Smooth muscle cell (in vitro differentiated cells): ENCODE measurements around the gene WWOX. TPM values are rescaled to one million over a fixed set of nuclear protein-coding genes. Genes with fewer than 3 reads are reported as not detected.
"Not testable (repeated sequence)": the region's sequence is repeated elsewhere in the genome, so short reads cannot be mapped to it uniquely, and the experiment has no call there.

ENCODE experiments used
- DNase-seq: peaks from one replicate; lab custom pipeline; 2025; ENCODE audit not compliant: unreplicated experiment; lab: John Stamatoyannopoulos, UW
- H2AFZ ChIP-seq: fragments of 200-600 bp; sonication (generic); 2 replicates; pipeline ENCODE4 v1.6.0; 2016; ENCODE audit warnings: antibody characterized with exemption, low read depth, mild to moderate bottlenecking
- H3F3A ChIP-seq: fragments of 200-600 bp; sonication (generic); 2 replicates; pipeline ENCODE4 v1.6.0; 2017; ENCODE audit warnings: antibody characterized with exemption, low read depth
- H3K27ac ChIP-seq: fragments of 200-600 bp; sonication (generic); 2 replicates; pipeline ENCODE4 v1.5.1; 2016; ENCODE audit warnings: low read depth, mild to moderate bottlenecking
- H3K27me3 ChIP-seq: fragments of 200-600 bp; sonication (generic); 2 replicates; pipeline ENCODE4 v1.6.1; 2016; ENCODE audit warnings: low read depth, mild to moderate bottlenecking
- H3K36me3 ChIP-seq: fragments of 200-600 bp; sonication (generic); 2 replicates; pipeline ENCODE4 v1.5.1; 2016; ENCODE audit warnings: low read depth
- H3K4me1 ChIP-seq: fragments of 200-600 bp; sonication (generic); 2 replicates; pipeline ENCODE4 v1.5.1; 2016; ENCODE audit warnings: low read depth
- H3K4me2 ChIP-seq: fragments of 200-600 bp; sonication (generic); 2 replicates; pipeline ENCODE4 v1.6.0; 2016; ENCODE audit warnings: mild to moderate bottlenecking
- H3K4me3 ChIP-seq: fragments of 200-600 bp; sonication (generic); 2 replicates; pipeline ENCODE4 v1.5.1; 2016; ENCODE audit warnings: mild to moderate bottlenecking
- H3K79me2 ChIP-seq: fragments of 200-600 bp; sonication (generic); 2 replicates; pipeline ENCODE4 v1.6.0; 2016; ENCODE audit warnings: low read depth, mild to moderate bottlenecking
- H3K9ac ChIP-seq: fragments of 200-600 bp; sonication (generic); 2 replicates; pipeline ENCODE4 v1.6.0; 2016; ENCODE audit warnings: low read depth
- H3K9me3 ChIP-seq: fragments of 200-600 bp; sonication (generic); replicated peaks from 2 replicates; pipeline ENCODE4 v1.5.1; 2016; ENCODE audit warnings: low read depth
- H4K20me1 ChIP-seq: fragments of 200-600 bp; sonication (generic); 2 replicates; pipeline ENCODE4 v1.6.0; 2016; ENCODE audit warnings: low read depth
- CTCF ChIP-seq: fragments of 200-600 bp; sonication (generic); IDR thresholded peaks from 2 replicates; pipeline ENCODE4 v1.5.1; 2017; ENCODE audit warnings: borderline replicate concordance, mild to moderate bottlenecking, antibody characterized with exemption; ENCODE audit not compliant: insufficient read depth, poor library complexity, severe bottlenecking
- WGBS: methylation state at CpG from one replicate; pipeline ENCODE4 v1.1.7; 2016; ENCODE audit warnings: low lambda C conversion rate; 5-methylcytosine and 5-hydroxymethylcytosine counted together
- polyA plus RNA-seq: library from polyadenylated mRNA; unstranded; fragments of >200 nt; fragmentation: Nextera tagmentation; extraction: Ambion mirVana; gene quantifications from 2 replicates; pipeline ENCODE4 v1.2.1, GENCODE V29; 2016
- total RNA-seq: library from RNA; depleted of rRNA; stranded (reverse); fragments of >200 nt; gene quantifications from 2 replicates; pipeline ENCODE4 v1.2.3, GENCODE V29; 2014

The WWOX gene
- total and polyA plus RNA-seq, 2 experiments from 2014 or later = 7.5 to 14.0 TPM

GRCh38 chr16:79051313-79051712 is 951.9 kb downstream of the WWOX start:
- Histone ChIP-seq H3K4me2 (no peak overlapping the region), H2AFZ (no peak overlapping the region), H3K79me2 (no peaks in the 10 kb centered on the region), H3K36me3 (no peaks in the 10 kb centered on the region), H3K27me3 (peaks cover 29% of the 10 kb centered on the region), H3F3A (no peaks in the 10 kb centered on the region), H3K27ac (no peak overlapping the region), H4K20me1 (no peaks in the 10 kb centered on the region), H3K4me3 (no peak overlapping the region), H3K9ac (no peak overlapping the region), H3K4me1 (peaks cover 5% of the 10 kb centered on the region), H3K9me3 (no peaks in the 10 kb centered on the region)
- WGBS = 94% methylated on average over 4 of the region's 4 CpGs
- no peak for DNase-seq
- no peak for TF ChIP-seq CTCF

- not testable (repeated sequence) for H3K27ac ChIP-seq, H2AFZ ChIP-seq, H3K9ac ChIP-seq, H3K4me3 ChIP-seq, DNase-seq, H3K79me2 ChIP-seq, H3F3A ChIP-seq, H3K36me3 ChIP-seq, H4K20me1 ChIP-seq, H3K4me2 ChIP-seq, H3K9me3 ChIP-seq, H3K4me1 ChIP-seq
- peaks cover 29% of the 10 kb centered on the region for H3K27me3 ChIP-seq
- 96% methylated on average over 4 of the region's 4 CpGs for WGBS
Measured at GRCh38 chr16:79052198-79052597, 952.7 kb downstream of the WWOX start.

- H2AFZ ChIP-seq = no peak overlapping the region
- H3K4me2 ChIP-seq = no peak overlapping the region
- no peak overlapping the region for H3K4me3 ChIP-seq
- no peak for TF ChIP-seq CTCF
- DNase-seq = no peak
- WGBS = 47% methylated on average over 4 of the region's 4 CpGs
- no peak overlapping the region for H3K9ac ChIP-seq
- H3F3A ChIP-seq = no peaks in the 10 kb centered on the region
- H3K36me3 ChIP-seq = no peaks in the 10 kb centered on the region
- no peaks in the 10 kb centered on the region for H4K20me1 ChIP-seq
- H3K27me3 ChIP-seq = peaks cover 42% of the 10 kb centered on the region
- H3K79me2 ChIP-seq = no peaks in the 10 kb centered on the region
- H3K27ac ChIP-seq = no peak overlapping the region
- peaks cover 5% of the 10 kb centered on the region for H3K4me1 ChIP-seq
- H3K9me3 ChIP-seq = no peaks in the 10 kb centered on the region
Measured at GRCh38 chr16:79053577-79053976, 954.1 kb downstream of the WWOX start.

GRCh38 chr16:79054211-79054984 is 954.9 kb downstream of the WWOX start:
- WGBS = 60% methylated on average over 13 of the region's 13 CpGs
- H3K27me3 ChIP-seq = peaks cover 50% of the 10 kb centered on the region
- no peaks in the 10 kb centered on the region for H3K36me3 ChIP-seq
- no peak overlapping the region for H3K27ac ChIP-seq
- no peaks in the 10 kb centered on the region for H3K79me2 ChIP-seq
- H3F3A ChIP-seq = no peaks in the 10 kb centered on the region
- no peaks in the 10 kb centered on the region for H4K20me1 ChIP-seq
- no peak for TF ChIP-seq CTCF
- H3K4me2 ChIP-seq = no peak overlapping the region
- no peaks in the 10 kb centered on the region for H3K9me3 ChIP-seq
- H3K4me1 ChIP-seq = peaks cover 5% of the 10 kb centered on the region
- H2AFZ ChIP-seq = no peak overlapping the region
- no peak overlapping the region for H3K9ac ChIP-seq
- DNase-seq = no peak
- H3K4me3 ChIP-seq = no peak overlapping the region
